ENCODE data around the gene CDX1. TPM values are rescaled to one million over a fixed set of nuclear protein-coding genes. Genes with fewer than 3 reads are reported as not detected.

CDX1 gene
- total RNA-seq, 1 experiment from 2014 or later, result not detected

DNA sequence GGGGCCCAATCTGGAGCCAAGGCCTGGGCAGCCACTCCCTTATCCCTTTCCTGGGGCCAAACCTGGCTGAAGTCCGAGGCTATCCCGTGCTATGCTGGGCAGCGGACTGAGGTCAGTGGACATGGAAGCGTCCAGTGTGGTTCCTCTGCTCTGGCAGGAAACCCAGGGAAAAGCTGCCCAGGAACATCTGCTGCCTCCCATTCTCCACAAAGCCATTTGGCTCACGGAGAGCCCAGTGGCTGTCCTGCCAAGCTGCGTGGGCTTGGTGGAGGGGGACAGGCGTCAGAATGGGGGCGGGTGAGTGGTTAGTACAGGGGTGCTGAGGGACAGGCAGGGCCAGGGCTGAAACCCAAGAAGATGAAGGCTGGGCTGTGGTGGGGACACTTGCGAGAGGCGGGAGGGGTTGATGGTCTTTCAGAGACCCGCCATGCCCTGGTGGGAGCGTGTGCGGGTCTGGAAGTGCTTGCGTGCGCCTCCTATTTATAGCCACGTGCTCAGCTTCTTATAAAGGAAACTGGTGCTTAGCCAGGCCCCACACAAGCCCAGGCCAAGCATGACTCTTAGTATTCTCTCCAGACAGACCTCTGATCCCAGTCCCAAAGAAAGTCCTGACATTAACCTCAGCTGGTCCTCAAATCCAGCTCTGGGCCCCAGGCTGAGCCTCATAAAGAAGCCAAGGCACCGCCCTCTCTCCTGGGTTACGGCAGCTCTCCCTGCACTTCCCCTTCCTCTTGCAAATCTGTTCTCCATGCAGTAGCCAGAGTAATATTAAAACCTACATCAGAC lies 13.9 kb downstream of the CDX1 start:
- H3K27ac Mint-ChIP-seq (ENCODE audit: unreplicated experiment), result no peak overlapping the region
- no peak for DNase-seq

DNA sequence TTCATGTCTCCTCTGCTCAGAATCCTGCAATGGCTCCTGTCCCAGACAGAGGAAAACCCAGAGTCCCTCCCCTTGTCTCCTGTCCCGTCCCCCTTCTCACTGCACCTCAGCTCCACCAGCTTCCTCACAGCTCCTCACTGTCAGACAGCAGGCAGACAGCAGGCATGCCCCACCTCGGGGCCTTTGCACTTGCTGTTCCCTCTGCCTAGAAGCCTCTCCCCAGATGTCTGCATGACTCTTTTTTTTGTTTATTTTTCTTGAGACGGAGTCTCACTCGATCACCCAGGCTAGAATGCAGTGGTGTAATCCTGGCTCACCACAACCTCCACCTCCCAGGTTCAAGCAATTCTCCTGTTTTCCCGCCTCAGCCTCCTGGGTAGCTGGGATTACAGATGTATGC lies 14.4 kb downstream of the CDX1 start:
- CTCF ChIA-PET, result no interaction called here
- DNase-seq, result no peak
- Mint-ChIP-seq H3K4me3 (ENCODE audit: low read depth, unreplicated experiment) (no peak overlapping the region), H3K9me3 (ENCODE audit: low read depth, unreplicated experiment) (no peaks in the 10 kb centered on the region), H3K27me3 (ENCODE audit: unreplicated experiment) (peaks cover 66% of the 10 kb centered on the region), H3K27ac (ENCODE audit: unreplicated experiment) (no peak overlapping the region), H3K36me3 (ENCODE audit: insufficient read depth, unreplicated experiment) (no peaks in the 10 kb centered on the region), H3K4me1 (ENCODE audit: low read depth, unreplicated experiment) (no peaks in the 10 kb centered on the region)
- TF ChIP-seq, protein P1, sequence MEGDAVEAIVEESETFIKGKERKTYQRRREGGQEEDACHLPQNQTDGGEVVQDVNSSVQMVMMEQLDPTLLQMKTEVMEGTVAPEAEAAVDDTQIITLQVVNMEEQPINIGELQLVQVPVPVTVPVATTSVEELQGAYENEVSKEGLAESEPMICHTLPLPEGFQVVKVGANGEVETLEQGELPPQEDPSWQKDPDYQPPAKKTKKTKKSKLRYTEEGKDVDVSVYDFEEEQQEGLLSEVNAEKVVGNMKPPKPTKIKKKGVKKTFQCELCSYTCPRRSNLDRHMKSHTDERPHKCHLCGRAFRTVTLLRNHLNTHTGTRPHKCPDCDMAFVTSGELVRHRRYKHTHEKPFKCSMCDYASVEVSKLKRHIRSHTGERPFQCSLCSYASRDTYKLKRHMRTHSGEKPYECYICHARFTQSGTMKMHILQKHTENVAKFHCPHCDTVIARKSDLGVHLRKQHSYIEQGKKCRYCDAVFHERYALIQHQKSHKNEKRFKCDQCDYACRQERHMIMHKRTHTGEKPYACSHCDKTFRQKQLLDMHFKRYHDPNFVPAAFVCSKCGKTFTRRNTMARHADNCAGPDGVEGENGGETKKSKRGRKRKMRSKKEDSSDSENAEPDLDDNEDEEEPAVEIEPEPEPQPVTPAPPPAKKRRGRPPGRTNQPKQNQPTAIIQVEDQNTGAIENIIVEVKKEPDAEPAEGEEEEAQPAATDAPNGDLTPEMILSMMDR (IDR thresholded peaks at IDR 0.05; ENCODE audit: unreplicated experiment), result no peak
- intact Hi-C loops (cut with micrococcal nuclease; ENCODE audit: unreplicated experiment), result no loop called here
- BruUV-seq (replicated peaks), result no TSS peak

More for the DNA sequence above, 13.9 kb downstream of the CDX1 start:
- no TSS peak for BruUV-seq (replicated peaks)
- H3K4me3 Mint-ChIP-seq (ENCODE audit: low read depth, unreplicated experiment), result no peak overlapping the region
- H3K27me3 Mint-ChIP-seq (ENCODE audit: unreplicated experiment), result peaks cover 66% of the 10 kb centered on the region
- TF ChIP-seq, protein P1 (IDR thresholded peaks at IDR 0.05; ENCODE audit: unreplicated experiment), result no peak
- intact Hi-C loops (cut with micrococcal nuclease; ENCODE audit: unreplicated experiment), result no loop called here
- CTCF ChIA-PET, result no interaction called here
- no peaks in the 10 kb centered on the region for H3K36me3 Mint-ChIP-seq (ENCODE audit: insufficient read depth, unreplicated experiment)
- no peaks in the 10 kb centered on the region for H3K4me1 Mint-ChIP-seq (ENCODE audit: low read depth, unreplicated experiment)
- H3K9me3 Mint-ChIP-seq (ENCODE audit: low read depth, unreplicated experiment), result no peaks in the 10 kb centered on the region

DNA sequence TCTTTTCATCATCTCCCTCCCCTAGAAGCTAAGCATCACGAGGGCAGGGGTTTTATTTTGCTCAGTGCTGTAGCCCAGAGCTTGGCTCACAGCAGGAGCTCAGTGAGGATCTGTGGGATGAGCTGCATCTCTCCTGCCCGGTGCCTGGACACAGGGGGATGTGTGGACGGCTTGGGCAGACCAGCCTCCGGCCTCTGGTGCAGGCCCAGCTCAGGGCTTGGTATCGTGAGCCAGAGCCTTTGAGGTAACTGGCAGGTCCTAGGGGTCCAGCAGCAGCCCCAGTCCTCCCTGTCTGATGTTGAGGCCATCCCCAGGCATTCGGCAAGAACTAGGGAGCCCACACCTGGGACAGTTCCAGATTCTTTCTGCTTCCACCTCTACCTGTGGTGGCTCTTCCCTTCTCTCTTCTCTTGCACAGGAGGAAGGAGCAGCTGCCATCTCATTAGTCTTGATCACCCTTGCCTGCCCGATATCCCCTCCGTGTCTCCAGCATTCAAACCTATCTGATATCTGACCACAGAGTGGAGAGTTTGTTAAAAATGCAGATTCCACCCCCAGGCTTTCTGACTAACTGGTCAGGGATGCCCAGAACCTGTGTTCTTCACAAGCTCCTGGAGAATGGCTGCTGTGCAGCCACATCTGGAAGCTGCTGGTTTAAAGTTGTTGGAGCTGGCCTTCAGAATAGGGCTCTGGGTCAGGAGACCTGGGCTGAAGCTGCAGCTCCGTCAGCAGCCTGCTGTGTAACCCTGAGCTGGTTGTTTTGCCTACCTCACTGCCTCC lies 15.4 kb downstream of the CDX1 start:
- Mint-ChIP-seq H3K9me3 (ENCODE audit: low read depth, unreplicated experiment) (no peaks in the 10 kb centered on the region), H3K4me3 (ENCODE audit: low read depth, unreplicated experiment) (no peak overlapping the region), H3K27me3 (ENCODE audit: unreplicated experiment) (peaks cover 67% of the 10 kb centered on the region), H3K36me3 (ENCODE audit: insufficient read depth, unreplicated experiment) (no peaks in the 10 kb centered on the region), H3K4me1 (ENCODE audit: low read depth, unreplicated experiment) (no peaks in the 10 kb centered on the region), H3K27ac (ENCODE audit: unreplicated experiment) (no peak overlapping the region)
- CTCF ChIA-PET, result no interaction called here
- intact Hi-C loops (cut with micrococcal nuclease; ENCODE audit: unreplicated experiment), result no loop called here
- no TSS peak for BruUV-seq (replicated peaks)
- TF ChIP-seq, protein P1 (IDR thresholded peaks at IDR 0.05; ENCODE audit: unreplicated experiment), result no peak
- no peak for DNase-seq

DNA sequence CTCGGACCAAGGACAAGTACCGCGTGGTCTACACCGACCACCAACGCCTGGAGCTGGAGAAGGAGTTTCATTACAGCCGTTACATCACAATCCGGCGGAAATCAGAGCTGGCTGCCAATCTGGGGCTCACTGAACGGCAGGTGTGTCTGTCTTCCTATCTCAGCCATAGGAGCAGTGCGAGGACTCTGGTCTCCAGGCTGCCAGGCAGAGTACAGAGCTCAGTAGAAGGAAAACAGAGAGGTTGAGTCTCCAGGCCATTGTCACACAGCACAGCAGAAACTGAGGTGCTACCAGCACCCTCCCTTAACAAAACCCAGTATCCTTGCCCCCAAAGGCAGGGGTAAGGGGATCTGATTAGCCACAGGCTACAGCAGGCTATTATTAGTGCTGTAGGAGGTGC lies 16.2 kb downstream of the CDX1 start:
- TF ChIP-seq, protein P1 (IDR thresholded peaks at IDR 0.05; ENCODE audit: unreplicated experiment), result no peak
- Mint-ChIP-seq H3K9me3 (ENCODE audit: low read depth, unreplicated experiment) (no peaks in the 10 kb centered on the region), H3K4me1 (ENCODE audit: low read depth, unreplicated experiment) (no peaks in the 10 kb centered on the region), H3K27me3 (ENCODE audit: unreplicated experiment) (peaks cover 75% of the 10 kb centered on the region), H3K36me3 (ENCODE audit: insufficient read depth, unreplicated experiment) (no peaks in the 10 kb centered on the region), H3K27ac (ENCODE audit: unreplicated experiment) (no peak overlapping the region), H3K4me3 (ENCODE audit: low read depth, unreplicated experiment) (no peak overlapping the region)
- no TSS peak for BruUV-seq (replicated peaks)
- CTCF ChIA-PET, result no interaction called here
- no peak for DNase-seq
- intact Hi-C loops (cut with micrococcal nuclease; ENCODE audit: unreplicated experiment), result no loop called here
